Prostate gland (tissue), 2 donors: ENCODE data around the gene DHX38. TPM values are rescaled to one million over a fixed set of nuclear protein-coding genes. Genes with fewer than 3 reads are reported as not detected.

Source experiments
- DNase-seq: peaks from one replicate; pipeline ENCODE4 v3.0.0-alpha.2; 2019; ENCODE audit warnings: low spot score
- H3K27ac ChIP-seq, 2 donors: fragments of 200-600 bp; sonication (generic); 2 replicates each; pipeline ENCODE4 v1.5.1; 2017 to 2019
- H3K27me3 ChIP-seq: fragments of 200-600 bp; sonication (generic); replicated peaks from 2 replicates; pipeline ENCODE4 v1.5.1; 2019; ENCODE audit not compliant: insufficient read depth
- H3K36me3 ChIP-seq, 2 donors: fragments of 200-600 bp; sonication (generic); 1 replicate in 1 of 2; 2 replicates in 1 of 2; pipeline versions ENCODE4 v1.5.1 to v1.8.1; 2017 to 2019
- H3K4me1 ChIP-seq: fragments of 200-600 bp; sonication (generic); replicated peaks from 2 replicates; pipeline ENCODE4 v1.5.1; 2019
- H3K4me3 ChIP-seq, 2 donors: fragments of 200-600 bp; sonication (generic); 2 replicates each; pipeline ENCODE4 v1.5.1; 2017 to 2019
- H3K9me3 ChIP-seq: fragments of 200-600 bp; sonication (generic); 2 replicates; pipeline ENCODE4 v1.5.1; 2017
- CTCF ChIP-seq, 4 experiments: fragments of 200-600 bp in 2 of 4; fragments of 450-650 bp in 2 of 4; sonication (generic) in 2 of 4; IDR thresholded peaks; 1 replicate in 3 of 4; 2 replicates in 1 of 4; pipeline ENCODE4 v1.5.1; 2016 to 2019; ENCODE audit warnings: antibody characterized with exemption in 4 of 4, mild to moderate bottlenecking in 2 of 4, moderate library complexity in 2 of 4
- POLR2A ChIP-seq: fragments of 450-650 bp; IDR thresholded peaks from one replicate; pipeline ENCODE4 v1.6.1; 2016; ENCODE audit warnings: antibody characterized with exemption, mild to moderate bottlenecking
- POLR2AphosphoS5 ChIP-seq: sonication (generic); formaldehyde crosslinking; IDR thresholded peaks from one replicate; pipeline ENCODE4 v1.6.1; 2017; ENCODE audit warnings: antibody characterized with exemption
- WGBS: methylation state at CpG from one replicate; pipeline ENCODE4 v1.1.5; 2018; 5-methylcytosine and 5-hydroxymethylcytosine counted together
- intact Hi-C: fragments of 100-400 bp; cut with DNase I; formaldehyde crosslinking; loops from one replicate; pipeline ENCODE4 v1.14.2; 2022
- total RNA-seq, 2 donors: library from RNA; depleted of rRNA; stranded (reverse); fragments of >200 nt; gene quantifications; one replicate each; pipeline ENCODE4 v1.1.0, GENCODE V29; 2016

The DHX38 gene
- total RNA-seq, 2 donors from 2014 or later = 61.9 to 63.9 TPM

GRCh38 chr16:72120026-72120425, 26.4 kb downstream of the DHX38 start:
- 88% methylated on average over 5 of the region's 5 CpGs for WGBS
- Histone ChIP-seq H3K4me3 (no peak overlapping the region), H3K27me3 (no peaks in the 10 kb centered on the region), H3K9me3 (no peaks in the 10 kb centered on the region), H3K4me1 (no peaks in the 10 kb centered on the region), H3K27ac (no peak overlapping the region), H3K36me3 (no peaks in the 10 kb centered on the region)
- DNase-seq = no peak
- TF ChIP-seq POLR2AphosphoS5 = no peak
- intact Hi-C loops = loop anchor here (10.0 kb wide), 1 partner anchor 345 kb away; no protein-coding TSS in a partner anchor

- DNase-seq = no peak
- intact Hi-C loops = loop anchor here (10.0 kb wide), 1 partner anchor 342 kb away; no protein-coding TSS in a partner anchor
- no peak overlapping the region for H3K4me3 ChIP-seq
- no peaks in the 10 kb centered on the region for H3K36me3 ChIP-seq
- 99% methylated on average over 2 of the region's 2 CpGs for WGBS
- no peak overlapping the region for H3K27ac ChIP-seq
- H3K4me1 ChIP-seq = no peaks in the 10 kb centered on the region
- TF ChIP-seq POLR2AphosphoS5 (no peak), CTCF (IDR thresholded peaks at IDR 0.05) (no peak)
- no peaks in the 10 kb centered on the region for H3K27me3 ChIP-seq
- H3K9me3 ChIP-seq = no peaks in the 10 kb centered on the region
These were observed 28.7 kb downstream of the DHX38 start for GRCh38 chr16:72122308-72122707.

GRCh38 chr16:72122916-72123315, 29.3 kb downstream of the DHX38 start:
- Histone ChIP-seq H3K27ac (no peak overlapping the region), H3K36me3 (no peaks in the 10 kb centered on the region), H3K4me1 (no peaks in the 10 kb centered on the region), H3K4me3 (no peak overlapping the region), H3K27me3 (no peaks in the 10 kb centered on the region), H3K9me3 (no peaks in the 10 kb centered on the region)
- 80% methylated on average over 11 of the region's 11 CpGs for WGBS
- no peak for TF ChIP-seq CTCF (IDR thresholded peaks at IDR 0.05)
- no peak for TF ChIP-seq POLR2A
- TF ChIP-seq POLR2AphosphoS5 = no peak
- intact Hi-C loops = loop anchor here (10.0 kb wide), 1 partner anchor 342 kb away; no protein-coding TSS in a partner anchor
- no peak for DNase-seq

DNA sequence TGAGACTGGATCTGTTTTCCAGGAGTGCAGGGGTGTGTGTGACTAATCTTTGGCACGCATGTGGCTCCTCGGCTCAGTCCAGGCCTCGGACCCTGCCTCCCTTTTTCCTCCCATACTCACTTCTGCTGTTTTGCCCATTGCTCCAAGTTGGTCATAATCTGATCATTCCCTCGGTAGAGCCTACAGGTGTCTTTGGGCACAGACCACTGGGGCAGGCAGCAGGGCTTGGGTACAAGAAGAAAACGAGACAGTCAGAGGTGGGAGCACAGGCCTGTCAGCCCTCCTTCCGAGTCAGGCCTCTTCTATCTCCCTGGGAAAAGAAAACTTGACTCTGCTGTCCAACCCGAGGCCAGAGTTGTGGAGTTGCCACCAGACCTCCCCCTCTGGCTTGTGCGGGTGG, 29.8 kb downstream of the DHX38 start:
- intact Hi-C loops = loop anchor here (10.0 kb wide), 1 partner anchor 341 kb away; no protein-coding TSS in a partner anchor
- Histone ChIP-seq H3K4me1 (no peaks in the 10 kb centered on the region), H3K9me3 (no peaks in the 10 kb centered on the region), H3K27me3 (no peaks in the 10 kb centered on the region), H3K4me3 (no peak overlapping the region), H3K27ac (no peak overlapping the region), H3K36me3 (no peaks in the 10 kb centered on the region)
- DNase-seq = no peak
- 73% methylated on average over 8 of the region's 8 CpGs for WGBS
- TF ChIP-seq CTCF (IDR thresholded peaks at IDR 0.05) (no peak), POLR2A (no peak), POLR2AphosphoS5 (no peak)

DNA sequence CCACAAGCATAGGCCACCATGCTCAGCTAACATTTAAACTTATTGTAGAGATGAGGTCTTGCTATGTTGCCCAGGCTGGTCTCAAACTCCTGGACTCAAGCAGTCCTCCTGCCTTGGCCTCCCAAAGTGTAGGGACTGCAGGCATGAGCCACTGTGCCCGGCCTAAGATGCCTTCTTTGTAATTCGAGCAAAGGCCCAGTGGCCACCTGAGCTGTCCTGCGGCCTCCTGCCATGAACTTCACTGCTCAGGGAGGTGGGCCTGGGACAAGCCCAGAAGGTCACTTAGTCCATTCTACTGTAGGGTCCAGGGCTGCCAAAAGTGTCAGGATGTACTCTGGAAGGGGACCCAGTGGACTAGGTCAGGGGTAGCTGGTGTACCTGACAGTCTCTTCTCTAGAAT, 30.5 kb downstream of the DHX38 start:
- Histone ChIP-seq H3K36me3 (no peaks in the 10 kb centered on the region), H3K4me3 (no peak overlapping the region), H3K9me3 (no peaks in the 10 kb centered on the region), H3K27ac (no peak overlapping the region), H3K4me1 (no peaks in the 10 kb centered on the region), H3K27me3 (no peaks in the 10 kb centered on the region)
- intact Hi-C loops = loop anchor here (10.0 kb wide), 1 partner anchor 341 kb away; no protein-coding TSS in a partner anchor
- DNase-seq = no peak
- TF ChIP-seq CTCF (IDR thresholded peaks at IDR 0.05) = no peak
- no peak for TF ChIP-seq POLR2AphosphoS5
- TF ChIP-seq POLR2A = no peak
- WGBS = 100% methylated on average over 3 of the region's 3 CpGs
